Ovary (tissue), 3 donors: Measurements from ENCODE around the gene USH2A.

ENCODE experiments used
- EP300 ChIP-seq: sonication (generic); formaldehyde crosslinking; IDR thresholded peaks from one replicate; pipeline ENCODE4 v1.6.1; 2017; ENCODE audit warnings: antibody characterized with exemption
- POLR2A ChIP-seq: fragments of 450-650 bp; IDR thresholded peaks from one replicate; pipeline ENCODE4 v1.6.1; 2017; ENCODE audit warnings: antibody characterized with exemption, mild to moderate bottlenecking, moderate library complexity
- TF ChIP-seq, protein P1 (sequence below), 3 donors: fragments of 450-650 bp in 2 of 3; fragments of 200-600 bp in 1 of 3; IDR thresholded peaks; one replicate each; pipeline versions ENCODE4 v1.5.1 to v1.8.0; 2016 to 2022; ENCODE audit warnings: antibody characterized with exemption in 3 of 3, mild to moderate bottlenecking in 1 of 3
- donor health status: DM: no; HTN: no; CAD: no.

- TF ChIP-seq, protein P1, sequence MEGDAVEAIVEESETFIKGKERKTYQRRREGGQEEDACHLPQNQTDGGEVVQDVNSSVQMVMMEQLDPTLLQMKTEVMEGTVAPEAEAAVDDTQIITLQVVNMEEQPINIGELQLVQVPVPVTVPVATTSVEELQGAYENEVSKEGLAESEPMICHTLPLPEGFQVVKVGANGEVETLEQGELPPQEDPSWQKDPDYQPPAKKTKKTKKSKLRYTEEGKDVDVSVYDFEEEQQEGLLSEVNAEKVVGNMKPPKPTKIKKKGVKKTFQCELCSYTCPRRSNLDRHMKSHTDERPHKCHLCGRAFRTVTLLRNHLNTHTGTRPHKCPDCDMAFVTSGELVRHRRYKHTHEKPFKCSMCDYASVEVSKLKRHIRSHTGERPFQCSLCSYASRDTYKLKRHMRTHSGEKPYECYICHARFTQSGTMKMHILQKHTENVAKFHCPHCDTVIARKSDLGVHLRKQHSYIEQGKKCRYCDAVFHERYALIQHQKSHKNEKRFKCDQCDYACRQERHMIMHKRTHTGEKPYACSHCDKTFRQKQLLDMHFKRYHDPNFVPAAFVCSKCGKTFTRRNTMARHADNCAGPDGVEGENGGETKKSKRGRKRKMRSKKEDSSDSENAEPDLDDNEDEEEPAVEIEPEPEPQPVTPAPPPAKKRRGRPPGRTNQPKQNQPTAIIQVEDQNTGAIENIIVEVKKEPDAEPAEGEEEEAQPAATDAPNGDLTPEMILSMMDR (IDR thresholded peaks at IDR 0.05): no peak
- no peak for TF ChIP-seq EP300
- no peak for TF ChIP-seq POLR2A
Observed at GRCh38 chr1:215889871-215890270, 533.4 kb downstream of the USH2A start.
